T-helper 9 cell (primary cell): ENCODE data around the gene FXR2.
"Not testable (repeated sequence)": the region's sequence is repeated elsewhere in the genome, so short reads cannot be mapped to it uniquely, and the experiment has no call there.

Source experiments
- DNase-seq: peaks from one replicate; pipeline ENCODE4 v3.0.0-alpha.2; 2020
- total RNA-seq, 2 donors: gene quantifications; one replicate each; lab custom pipeline; 2026; lab: John Stamatoyannopoulos, UW

Gene FXR2
- 36.2 to 81.0 reads per million in 2 donors for total RNA-seq

DNA sequence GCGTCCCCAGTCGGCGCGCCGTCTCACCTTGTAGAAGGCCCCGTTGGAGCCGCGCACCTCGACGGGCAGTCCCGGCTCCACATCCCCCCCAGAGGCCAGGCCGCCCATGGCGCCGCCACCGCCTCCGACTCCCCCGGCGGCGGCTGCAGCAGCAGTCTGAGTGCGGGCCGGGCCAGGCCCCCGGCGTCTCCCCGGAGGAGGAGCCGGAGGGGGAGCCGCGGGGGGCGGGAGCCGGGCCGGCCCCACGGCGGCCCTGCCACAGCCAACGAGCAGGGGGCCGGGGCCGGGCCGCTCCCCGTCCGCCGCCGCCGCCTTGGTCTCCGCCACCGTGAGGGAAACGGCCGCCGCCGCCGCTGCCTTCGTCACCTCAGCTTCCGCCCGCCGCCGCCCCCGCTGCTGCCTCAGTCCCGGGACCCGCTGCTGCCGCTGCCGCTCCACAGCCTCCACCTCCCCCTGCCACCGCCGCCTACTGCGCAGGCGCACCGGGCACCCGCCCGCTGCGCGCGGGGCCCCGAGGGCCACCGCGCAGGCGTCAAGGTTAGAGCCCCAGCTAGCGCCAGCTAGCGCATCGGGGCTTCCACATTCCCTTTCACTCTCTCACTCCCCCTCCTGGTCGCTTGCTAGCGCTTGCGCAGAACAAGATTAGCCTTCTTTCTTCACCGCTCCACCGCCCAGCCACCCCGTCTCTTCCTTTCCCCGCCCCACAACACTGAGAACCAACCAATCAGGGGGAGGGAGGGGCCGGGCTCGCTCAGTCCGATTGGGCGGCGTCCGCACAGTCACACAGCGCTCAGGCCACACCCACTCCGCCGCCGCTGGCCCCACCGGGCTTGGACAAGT lies at the start of gene FXR2:
Gene FXR2, minus strand, starts transcription at position 473 of the 840 bp plus-strand sequence. Its CDS starts 365 bp downstream, at position 108.
- peak; percentile 96 for DNase-seq

- no peak for DNase-seq
Observed at GRCh38 chr17:7656958-7657609, 42.4 kb upstream of the FXR2 start.

DNA sequence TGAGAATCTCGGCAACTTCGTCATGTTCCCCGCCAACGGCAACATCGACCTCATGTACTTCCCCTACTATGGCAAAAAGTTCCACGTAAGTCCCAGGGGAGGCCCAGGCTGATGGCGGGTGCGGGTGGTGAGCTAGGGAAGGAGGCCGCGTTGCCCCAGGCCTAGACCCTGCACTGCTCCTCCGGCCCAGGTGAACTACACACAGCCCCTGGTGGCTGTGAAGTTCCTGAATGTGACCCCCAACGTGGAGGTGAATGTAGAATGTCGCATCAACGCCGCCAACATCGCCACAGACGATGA lies 40.8 kb upstream of the FXR2 start:
- no peak for DNase-seq

DNA sequence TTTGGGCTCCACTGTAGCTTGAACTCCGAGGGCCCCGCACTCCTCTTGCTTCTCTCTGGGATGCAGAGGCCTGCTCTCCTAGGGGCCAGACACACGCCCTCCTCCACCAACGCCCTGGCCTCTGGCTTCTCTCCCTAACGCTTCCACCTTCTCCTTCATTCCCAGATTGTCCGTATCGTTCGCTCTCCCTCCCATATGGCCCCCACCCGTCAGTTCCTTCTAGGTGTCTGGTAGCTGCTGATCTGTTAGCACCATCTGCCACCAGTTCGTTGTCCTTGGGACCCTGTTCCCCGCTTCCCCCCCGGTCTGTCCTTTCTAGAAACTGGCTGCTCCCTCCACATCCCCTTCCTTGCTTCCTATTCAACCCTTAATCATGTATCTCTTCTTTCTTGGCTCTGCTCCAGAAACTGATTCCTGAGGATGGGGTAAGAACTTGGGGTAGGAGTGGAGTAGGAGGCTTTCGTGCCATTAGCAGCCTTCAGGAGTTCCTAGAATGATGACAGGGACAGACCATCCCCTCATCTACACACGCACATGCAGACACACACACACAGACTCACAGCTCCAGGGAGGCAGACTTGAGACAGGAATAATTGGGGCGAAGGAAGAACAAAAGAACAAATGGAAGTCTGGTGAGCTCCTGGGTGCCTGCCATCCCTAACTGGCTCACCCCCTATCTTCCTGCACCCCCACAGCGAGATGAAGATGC lies 40.3 kb upstream of the FXR2 start:
- DNase-seq: no peak

- no peak for DNase-seq
Observed at GRCh38 chr17:7652388-7653356, 38.0 kb upstream of the FXR2 start.

- DNase-seq: no peak
Observed at GRCh38 chr17:7651665-7652387, 37.1 kb upstream of the FXR2 start.

- no peak for DNase-seq
Observed at GRCh38 chr17:7651097-7651664, 36.5 kb upstream of the FXR2 start.

- DNase-seq: peak; percentile 69
Observed at GRCh38 chr17:7650509-7651096, 35.9 kb upstream of the FXR2 start, which contains the start of gene ATP1B2. TSS of gene ATP1B2 (plus strand) at chr17:7650926. CDS start at chr17:7651519, 593 bp downstream.

- no peak for DNase-seq
Observed at GRCh38 chr17:7647018-7647417, 32.3 kb upstream of the FXR2 start.

- no peak for DNase-seq
Observed at GRCh38 chr17:7646457-7646856, 31.8 kb upstream of the FXR2 start.

DNA sequence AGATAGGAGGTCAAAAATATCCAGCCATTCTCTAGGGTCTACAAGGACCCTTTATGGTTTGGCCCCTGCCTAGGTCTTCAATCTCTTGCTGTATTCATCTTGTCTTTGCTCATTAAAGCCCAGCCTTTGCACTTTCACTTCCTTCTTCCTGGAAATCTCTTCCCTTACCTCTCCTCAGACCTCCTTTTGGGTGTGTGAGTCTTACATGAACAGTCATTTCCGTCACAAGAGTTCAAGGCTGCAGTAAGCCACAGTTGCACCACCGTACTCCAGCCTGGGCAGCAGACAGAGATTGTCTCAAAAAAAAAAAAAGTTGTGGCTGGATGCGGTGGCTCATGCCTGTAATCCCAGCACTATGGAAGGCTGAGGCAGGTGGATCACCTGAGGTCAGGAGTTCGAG lies 30.1 kb upstream of the FXR2 start:
- no peak for DNase-seq

GRCh38 chr17:7641635-7642034 lies 26.9 kb upstream of the FXR2 start:
- DNase-seq: not testable (repeated sequence)

DNA sequence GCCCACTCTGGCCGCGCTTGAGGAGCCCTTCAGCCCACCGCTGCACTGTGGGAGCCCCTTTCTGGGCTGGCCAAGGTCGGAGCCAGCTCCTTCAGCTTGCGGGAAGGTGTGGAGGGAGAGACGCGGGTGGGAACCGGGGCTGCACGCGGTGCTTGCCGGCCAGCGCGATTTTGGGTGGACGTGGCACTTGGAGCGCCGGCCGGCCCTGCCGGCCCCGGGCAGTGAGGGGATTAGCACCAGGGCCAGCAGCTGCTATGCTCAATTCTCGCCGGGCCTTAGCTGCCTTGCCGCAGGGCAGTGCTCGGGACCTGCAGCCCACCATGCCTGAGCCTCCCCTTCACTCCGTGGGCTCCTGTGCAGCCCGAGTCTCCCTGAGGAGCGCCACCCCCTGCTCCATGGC lies 26.1 kb upstream of the FXR2 start:
- DNase-seq: no peak

- no peak for DNase-seq
Observed at GRCh38 chr17:7636163-7636562, 21.5 kb upstream of the FXR2 start.

DNA sequence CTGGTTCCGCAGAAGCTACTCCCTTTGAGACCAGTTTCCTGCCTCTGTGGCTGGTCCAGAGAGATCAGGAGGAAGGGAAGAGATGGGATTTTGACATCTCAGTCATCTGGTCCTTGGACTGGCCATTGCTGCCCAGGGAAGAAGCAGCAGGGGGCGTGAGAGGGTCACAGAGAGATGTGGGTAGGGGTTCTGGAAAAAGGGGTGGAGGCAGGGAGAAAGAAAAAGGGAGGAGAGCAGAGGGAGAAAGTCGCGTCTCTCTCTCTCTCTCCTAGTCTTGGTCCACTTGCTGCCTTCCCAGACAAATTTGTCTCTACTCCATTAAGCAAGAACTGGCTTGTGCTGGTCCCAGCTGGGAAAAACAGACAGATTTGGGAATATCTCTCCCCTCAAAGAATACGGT lies 19.7 kb upstream of the FXR2 start:
- DNase-seq: no peak

DNA sequence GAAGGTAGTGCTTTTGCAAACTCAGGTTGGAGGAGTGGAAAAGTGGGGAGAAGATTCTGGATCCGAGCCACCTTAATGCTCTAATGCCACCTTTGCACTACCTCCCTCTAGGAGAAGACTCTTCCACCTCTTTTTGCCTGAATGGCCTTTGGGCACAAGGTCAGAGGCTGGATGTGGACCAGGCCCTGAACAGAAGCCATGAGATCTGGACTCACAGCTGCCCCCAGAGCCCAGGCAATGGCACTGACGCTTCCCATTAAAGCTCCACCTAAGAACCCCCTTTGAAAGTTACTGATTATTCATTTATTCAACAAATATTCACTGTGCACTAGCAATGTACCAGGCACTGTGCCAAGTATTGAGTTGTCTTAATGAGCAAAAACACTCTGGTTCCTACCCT lies 18.4 kb upstream of the FXR2 start:
- no peak for DNase-seq

DNA sequence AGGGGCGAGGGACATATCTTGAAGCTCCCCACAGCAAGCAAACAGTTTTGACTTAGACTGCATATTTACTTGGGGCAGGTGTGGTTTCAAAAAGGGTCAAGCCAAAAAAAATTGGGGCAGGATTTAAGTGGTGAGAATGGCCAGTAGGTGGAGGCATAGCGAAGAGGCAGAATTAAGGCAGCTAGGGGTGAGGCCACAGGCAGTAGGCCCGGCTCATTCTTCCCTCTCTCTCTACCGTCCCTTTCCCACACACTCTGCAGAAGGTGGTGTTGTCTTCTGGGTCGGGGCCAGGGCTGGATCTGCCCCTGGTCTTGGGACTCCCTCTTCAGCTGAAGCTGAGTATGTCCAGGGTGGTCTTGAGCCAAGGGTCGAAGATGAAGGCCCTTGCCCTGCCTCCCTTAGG lies 17.8 kb upstream of the FXR2 start:
- DNase-seq: no peak

DNA sequence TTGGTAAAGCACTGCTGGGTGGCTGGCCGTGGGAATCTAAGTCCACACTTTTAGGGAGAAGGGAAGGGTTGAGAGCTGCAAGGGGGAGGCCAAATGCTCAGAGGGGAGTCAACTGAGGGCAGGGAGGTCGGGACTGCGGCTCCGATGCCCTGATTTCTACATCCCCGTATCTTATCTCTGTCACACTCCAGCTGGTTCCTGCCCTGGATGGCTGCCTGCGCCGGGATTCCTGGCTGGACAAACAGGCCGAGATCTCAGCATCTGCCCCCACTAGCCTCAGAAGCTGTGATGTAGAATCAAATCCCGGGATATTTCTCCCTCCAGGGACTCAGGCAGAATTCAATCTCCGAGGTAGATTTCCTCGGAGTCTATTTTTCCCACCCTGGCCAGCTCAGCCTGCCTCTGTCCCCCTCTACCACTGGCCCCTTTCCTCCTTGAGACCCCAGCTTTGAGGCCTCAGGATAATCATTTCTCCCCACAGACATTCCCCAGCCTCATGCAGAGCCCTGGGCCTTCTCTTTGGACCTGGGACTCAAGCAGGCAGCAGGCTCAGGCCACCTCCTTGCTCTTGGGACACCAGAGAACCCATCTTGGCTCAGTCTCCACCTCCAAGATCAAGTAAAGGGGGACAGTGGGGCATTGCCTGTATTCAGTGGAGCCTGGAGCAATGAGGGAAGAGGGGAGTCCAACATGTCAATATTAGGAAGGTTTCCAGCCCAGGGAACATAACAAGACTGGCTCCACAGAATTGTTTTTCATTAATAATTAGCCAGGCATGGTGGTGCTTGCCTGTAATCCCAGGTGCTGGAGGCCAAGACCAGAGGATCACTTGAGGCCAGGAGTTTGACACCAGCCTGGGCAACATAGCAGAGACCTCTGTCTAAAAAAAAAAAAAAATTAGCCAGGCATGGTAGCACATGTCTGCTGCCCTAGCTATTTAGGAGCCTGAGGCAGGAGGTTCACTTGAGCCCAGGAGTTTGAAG lies 17.0 kb upstream of the FXR2 start:
- DNase-seq: no peak

DNA sequence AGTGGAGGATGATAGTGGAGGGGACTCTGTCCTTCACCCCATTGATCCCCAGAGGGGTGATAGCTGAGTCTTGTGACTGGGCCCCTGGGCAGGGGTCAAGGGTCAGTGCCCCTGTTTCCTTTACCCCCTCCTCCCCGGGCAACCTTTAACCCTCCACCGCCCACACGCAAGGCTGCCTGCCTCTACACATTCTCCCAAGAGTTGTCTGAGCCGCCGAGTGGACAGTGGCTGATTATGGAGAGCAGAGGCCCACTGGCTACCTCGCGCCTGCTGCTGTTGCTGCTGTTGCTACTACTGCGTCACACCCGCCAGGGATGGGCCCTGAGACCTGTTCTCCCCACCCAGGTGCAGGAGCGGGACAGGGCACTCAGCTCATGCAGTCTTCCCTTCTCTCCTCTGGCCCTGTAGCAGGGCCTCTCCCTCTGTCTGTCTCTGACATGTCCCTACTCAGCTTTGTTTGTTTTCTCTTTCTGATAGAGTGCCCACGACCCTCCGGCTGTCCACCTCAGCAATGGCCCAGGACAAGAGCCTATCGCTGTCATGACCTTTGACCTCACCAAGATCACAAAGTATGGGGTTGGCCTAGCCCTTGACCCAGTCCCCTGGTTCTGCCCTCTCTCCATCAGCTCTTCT lies 15.4 kb upstream of the FXR2 start, which contains the start of gene SHBG:
Gene SHBG, plus strand, starts transcription at position 197 of the 633 bp plus-strand sequence. Its CDS starts 38 bp downstream, at position 235.
- no peak for DNase-seq
